Fibroblast of the aortic adventitia (primary cell): ENCODE measurements around the gene IL6ST. TPM values are rescaled to one million over a fixed set of nuclear protein-coding genes. Genes with fewer than 3 reads are reported as not detected.

ENCODE experiments used
- DNase-seq: peaks from one replicate; pipeline ENCODE4 v3.0.0-alpha.2; 2010; ENCODE audit warnings: low read depth
- H3K4me3 ChIP-seq: 2 replicates; pipeline ENCODE4 v1.5.1; 2011; ENCODE audit warnings: low read depth, mild to moderate bottlenecking, control low read depth, low read length, moderate library complexity
- CTCF ChIP-seq: IDR thresholded peaks from 2 replicates; pipeline ENCODE4 v1.5.1; 2011; ENCODE audit warnings: mild to moderate bottlenecking, low read length, control low read depth, inconsistent platforms; ENCODE audit not compliant: insufficient read depth
- total RNA-seq: library from RNA; depleted of rRNA; stranded (reverse); fragments of >200 nt; gene quantifications from 2 replicates; pipeline ENCODE4 v1.2.3, GENCODE V29; 2012; ENCODE audit warnings: low replicate concordance

The IL6ST gene
- total RNA-seq, 1 donor = 1,116 TPM

GRCh38 chr5:55932700-55933099 lies 62.1 kb downstream of the IL6ST start:
- no peak for TF ChIP-seq CTCF
- H3K4me3 ChIP-seq = no peak overlapping the region
- no peak for DNase-seq

- no peak overlapping the region for H3K4me3 ChIP-seq
- DNase-seq = no peak
- no peak for TF ChIP-seq CTCF
Measured at GRCh38 chr5:55929020-55929799, 65.6 kb downstream of the IL6ST start.

- no peak for DNase-seq
- TF ChIP-seq CTCF = no peak
- no peak overlapping the region for H3K4me3 ChIP-seq
Measured at GRCh38 chr5:55927861-55928655, 66.7 kb downstream of the IL6ST start.

GRCh38 chr5:55926476-55926875 lies 68.3 kb downstream of the IL6ST start:
- no peak for TF ChIP-seq CTCF
- H3K4me3 ChIP-seq = no peak overlapping the region
- DNase-seq = no peak

- no peak overlapping the region for H3K4me3 ChIP-seq
- DNase-seq = no peak
- no peak for TF ChIP-seq CTCF
Measured at GRCh38 chr5:55925712-55926111, 69.1 kb downstream of the IL6ST start.

GRCh38 chr5:55925181-55925580 lies 69.6 kb downstream of the IL6ST start:
- no peak for DNase-seq
- TF ChIP-seq CTCF = no peak

More at GRCh38 chr5:55925181-55925580, 69.6 kb downstream of the IL6ST start:
- no peak overlapping the region for H3K4me3 ChIP-seq
